HG02678 (cell line): ENCODE results near the gene IGSF21.

Experiments
- ATAC-seq: cut with Tn5 transposase; IDR thresholded peaks from one replicate; pipeline ENCODE4 v1.9.1; 2021; ENCODE audit warnings: mild to moderate bottlenecking, moderate library complexity; ENCODE audit not compliant: unreplicated experiment

Gene IGSF21

DNA sequence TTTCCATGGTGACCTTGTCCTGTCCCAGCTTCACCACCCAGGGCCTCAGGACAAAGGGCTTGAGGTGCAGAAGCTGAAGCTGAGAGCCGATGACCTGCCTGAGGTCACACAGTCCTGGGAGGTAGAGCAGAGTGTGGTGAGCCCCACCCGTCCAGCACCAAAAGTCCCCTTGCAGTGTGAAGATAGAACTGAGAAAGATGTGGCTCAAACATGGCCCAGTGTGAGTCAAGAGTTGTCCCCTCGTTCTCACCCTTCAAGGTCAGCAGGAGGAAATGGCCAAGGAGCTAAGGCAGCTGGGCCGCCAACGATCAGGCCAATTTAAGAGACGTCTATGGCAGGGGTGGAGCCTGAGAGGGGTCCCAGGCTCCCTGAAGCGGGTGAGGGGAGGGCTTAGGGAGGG is 215.7 kb downstream of the IGSF21 start:
- no peak for ATAC-seq

DNA sequence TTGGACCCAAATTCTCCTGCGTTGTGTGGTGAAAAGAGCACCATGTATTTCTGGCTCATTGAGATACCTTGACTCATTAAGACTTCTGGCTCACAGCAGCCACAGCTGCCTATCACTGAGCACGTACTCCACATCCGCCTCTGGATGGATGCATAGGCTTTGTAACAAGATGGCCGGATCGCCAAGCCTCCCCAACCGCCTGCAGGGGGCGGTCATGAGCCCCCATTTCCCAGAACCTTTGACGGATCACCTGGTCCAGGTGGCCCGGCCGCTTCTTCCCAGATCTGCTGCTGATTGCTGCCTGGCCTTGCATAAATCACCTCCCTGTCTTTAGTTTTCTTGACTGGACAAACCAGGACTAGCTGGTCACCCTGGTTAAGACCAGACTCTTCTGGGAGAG is 216.6 kb downstream of the IGSF21 start:
- ATAC-seq = no peak

DNA sequence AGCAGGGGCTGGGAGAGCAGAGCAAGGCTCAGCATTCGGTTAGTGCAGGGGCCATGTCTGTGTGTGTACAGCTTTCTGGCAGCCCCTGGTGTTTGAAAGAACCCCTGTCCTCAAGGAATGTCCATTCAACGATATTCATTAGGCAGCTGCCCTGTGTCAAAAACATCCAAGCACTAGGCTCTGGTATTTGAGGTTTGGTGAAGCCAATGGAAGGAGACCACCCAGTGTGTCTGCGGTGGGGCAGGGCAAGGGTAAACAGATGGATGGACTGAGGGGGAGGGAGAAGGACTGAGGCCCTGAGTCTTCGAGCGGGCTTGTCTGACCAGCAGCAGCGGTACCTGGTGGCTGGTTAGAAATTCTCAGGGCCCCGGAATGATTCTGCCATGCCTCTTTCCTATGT is 217.5 kb downstream of the IGSF21 start:
- no peak for ATAC-seq

DNA sequence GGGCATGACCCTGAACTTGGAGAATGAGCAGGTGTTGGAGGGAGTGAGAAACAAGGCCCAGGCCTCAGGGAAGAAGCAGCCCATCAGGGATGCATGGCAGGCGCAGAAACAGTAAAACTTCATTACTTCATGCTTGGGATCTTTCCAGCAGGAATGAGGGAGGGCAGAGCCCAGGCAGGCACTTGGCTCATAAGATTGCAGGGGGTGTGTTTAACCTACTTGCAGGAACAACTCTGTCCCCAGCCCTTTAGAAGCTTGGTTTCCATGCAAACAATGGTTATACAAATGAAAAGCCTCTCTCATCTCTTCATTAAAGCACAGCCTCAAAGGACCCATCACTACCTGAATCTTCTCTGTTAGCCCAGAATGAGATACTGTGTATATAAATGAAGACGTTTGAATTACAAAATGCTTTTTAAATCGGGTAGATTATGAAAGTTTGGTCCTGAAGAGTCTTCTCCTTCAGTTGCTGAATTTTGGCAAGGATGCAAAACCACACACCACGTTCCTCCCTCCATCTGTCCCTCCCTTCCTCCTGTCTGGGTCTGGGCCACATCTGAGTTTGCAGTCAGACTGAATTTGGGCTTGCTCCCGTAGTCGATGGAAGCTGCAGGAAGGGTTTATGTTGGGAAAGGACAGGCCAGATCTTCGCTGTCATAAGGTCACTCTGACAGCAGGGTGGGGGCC is 218.8 kb downstream of the IGSF21 start:
- no peak for ATAC-seq

DNA sequence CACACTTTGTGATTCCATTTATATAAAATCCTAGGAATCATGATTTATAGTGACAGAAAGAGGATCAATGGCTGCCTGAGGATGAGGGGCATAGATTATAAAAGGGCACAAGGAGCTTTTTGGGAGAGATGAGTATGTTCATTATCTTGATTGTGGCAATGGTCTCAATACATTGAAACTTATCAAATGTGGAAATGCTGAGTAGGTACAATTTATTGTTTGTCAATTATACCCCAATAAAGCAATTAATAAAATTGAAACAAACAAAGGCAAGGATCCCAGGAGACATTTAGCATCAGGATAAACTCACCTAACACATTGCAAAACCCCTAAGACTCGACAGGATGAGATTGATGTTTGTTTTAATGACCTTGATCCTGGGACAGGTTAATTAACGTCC is 220.1 kb downstream of the IGSF21 start:
- no peak for ATAC-seq

DNA sequence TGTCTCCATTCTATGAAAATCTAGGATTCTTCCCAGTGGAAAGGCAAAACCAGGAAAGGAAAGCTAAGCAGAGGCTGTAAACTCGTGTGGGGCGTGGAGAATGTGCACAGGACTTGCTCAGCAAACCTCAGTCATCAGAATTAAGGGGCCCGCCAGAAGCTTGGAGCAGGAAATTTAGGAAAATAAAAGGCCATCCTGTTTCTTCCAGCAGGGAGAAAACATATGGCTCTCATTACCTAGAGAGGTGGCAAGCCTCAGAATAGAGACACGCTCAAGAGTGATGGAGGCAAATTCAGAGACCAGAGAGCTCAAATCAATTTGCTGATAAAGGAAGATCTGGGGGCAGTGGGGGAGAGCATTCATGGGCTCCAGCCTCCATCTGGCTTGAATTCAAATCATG is 221.2 kb downstream of the IGSF21 start:
- ATAC-seq = no peak

DNA sequence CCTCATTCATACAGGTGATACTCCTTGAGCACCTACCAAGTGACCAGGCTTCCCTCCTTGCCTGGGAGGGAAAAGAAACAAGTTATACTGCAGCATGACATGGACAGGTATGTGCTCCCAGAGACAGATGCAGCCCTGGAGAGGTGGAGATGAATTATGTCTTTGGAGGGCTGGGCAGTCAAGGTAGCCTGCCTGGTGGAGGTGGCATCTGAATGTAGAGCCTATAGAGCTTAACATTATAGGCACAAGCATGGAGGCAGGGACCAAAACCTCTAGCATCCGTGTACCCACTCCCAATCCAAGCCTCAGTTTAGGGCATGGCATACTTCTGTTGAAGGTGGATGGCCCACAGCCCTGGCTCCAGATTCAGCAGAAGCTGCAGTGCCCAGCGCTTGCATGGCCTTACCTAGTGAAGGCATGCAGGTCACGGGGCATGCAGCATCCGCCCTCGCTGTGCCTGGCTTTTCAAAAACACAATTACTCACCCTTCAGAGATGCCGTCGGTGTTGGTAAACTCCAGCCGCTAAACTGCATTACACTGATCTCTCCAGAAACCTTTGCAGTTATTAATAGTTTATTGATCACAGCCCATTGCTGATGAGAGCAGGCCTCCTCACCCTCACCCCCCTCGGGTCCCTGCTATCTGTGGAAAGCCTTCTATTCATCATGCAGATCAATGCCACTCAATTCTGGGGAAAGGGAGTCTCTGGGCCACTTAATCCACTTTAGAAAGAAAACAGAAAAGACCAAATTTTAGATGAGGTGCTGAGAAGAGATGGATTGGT is 222.1 kb downstream of the IGSF21 start:
- no peak for ATAC-seq

DNA sequence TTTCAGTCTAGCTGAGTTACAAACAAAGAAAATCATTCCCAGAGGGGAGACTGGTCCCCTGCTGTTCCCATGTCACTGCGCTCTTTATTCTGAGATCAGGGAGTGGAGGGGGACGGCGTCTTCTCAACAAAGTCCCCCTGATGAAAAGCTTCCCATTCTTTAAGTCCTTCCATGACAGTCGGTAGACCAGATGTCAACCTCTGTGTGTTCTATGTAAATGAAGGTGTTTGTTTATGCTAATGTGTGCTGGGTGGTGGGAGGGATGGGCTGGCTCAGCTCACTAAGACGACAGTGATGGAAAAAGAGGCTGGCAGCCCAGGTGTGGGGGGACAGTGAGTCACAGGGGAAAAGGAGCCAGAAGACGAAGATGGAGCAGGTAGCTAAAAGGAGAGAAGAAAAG is 225.0 kb downstream of the IGSF21 start:
- no peak for ATAC-seq

DNA sequence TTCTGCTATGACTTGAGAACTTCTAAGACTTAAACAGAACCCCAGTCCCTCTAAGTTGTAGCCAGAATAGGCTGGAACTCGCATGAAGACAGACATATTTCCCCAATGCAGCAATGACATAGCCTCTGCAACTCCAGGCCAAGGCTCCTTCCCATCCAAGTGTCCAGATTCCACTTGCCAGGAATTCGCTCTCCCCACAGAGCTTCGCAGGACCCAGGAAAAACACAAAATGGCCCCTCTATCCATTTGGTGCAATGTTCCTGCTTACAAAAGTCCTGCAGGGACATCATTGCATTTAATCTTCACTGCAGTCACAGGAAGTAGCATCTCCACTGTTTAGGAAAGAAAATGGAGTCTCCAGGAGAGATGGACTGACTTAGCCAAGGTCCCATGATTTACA is 225.6 kb downstream of the IGSF21 start:
- no peak for ATAC-seq

DNA sequence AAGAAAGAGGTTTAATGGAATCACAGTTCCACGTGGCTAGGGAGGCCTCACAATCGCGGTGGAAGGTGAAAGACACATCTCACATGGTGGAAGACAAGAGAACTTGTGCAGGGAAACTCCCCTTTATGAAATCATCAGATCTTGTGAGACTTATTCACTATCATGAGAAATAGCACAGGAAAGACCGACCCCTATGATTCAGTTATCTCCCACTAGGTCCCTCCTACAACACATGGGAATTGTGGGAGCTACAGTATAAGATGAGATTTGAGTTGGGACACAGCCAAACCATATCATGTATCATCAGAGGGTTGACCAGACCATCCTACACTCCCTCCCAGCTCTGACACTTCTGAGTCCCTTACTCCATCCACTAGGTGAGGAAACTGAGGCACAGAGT is 229.2 kb downstream of the IGSF21 start:
- ATAC-seq = no peak

DNA sequence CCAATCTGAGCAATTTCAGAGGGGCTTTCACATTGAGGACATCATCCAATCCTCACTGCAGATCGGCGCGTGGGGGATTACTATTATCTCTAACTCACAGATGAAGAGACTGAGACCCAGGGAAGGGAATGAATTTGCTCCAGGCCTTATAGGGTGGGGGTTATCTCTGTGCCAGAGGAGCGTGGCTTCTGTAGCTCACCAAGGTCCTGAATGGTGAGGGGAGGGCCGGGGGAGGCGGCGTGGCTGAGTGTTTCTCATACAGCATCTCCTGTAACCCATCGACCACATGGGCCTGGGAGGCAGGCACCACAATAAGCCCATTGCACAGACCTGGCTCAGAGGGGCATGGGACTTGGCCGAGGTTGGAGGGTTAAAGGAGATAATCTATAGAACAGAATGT is 230.2 kb downstream of the IGSF21 start:
- no peak for ATAC-seq

DNA sequence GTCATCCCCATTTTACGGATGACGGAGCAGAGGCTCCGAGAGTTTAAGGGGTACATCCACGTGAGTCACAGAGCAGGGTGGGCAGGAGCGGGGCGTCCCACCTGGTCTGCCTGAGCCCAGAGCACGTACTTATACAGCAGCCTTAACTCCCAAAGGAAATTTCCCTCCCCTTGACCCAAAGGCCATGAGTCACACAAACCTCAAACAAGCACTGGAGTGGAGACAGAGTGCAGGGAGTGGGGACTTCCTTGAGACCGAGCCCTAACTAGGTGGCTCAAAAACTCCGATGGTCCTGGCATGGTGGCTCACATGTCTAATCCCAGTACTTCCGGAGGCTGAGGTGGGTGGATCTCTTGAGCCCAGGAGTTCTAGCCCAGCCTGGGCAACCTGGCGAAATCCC is 231.6 kb downstream of the IGSF21 start:
- ATAC-seq = no peak

DNA sequence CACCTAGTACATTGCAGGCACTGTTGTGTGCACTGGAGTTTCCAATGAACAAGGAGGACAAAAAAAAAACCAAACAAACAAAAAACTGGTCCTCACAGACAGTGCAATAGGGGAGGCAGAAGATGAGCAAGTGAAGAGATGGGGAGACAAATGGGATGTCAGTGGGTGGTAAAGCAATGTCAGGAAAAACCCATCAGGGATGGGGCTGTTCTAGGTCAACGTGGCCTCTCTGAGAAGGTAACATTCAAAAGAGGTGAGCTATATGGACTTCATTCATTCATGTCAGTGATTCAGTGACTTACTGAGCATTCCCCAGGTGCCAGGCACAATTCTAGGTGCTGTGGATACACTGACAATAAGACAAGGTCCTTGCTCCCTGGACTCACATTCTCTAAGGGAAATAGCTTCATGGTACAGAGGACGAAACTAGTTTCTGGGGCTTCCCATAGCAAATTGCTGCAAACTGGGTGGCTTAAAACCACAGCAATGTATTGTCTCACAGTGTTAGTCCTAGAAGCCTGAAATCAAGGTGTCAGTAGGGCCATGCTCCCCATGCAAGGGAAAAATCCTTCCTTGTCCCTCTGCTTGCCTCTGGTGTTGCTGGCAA is 232.7 kb downstream of the IGSF21 start:
- no peak for ATAC-seq

DNA sequence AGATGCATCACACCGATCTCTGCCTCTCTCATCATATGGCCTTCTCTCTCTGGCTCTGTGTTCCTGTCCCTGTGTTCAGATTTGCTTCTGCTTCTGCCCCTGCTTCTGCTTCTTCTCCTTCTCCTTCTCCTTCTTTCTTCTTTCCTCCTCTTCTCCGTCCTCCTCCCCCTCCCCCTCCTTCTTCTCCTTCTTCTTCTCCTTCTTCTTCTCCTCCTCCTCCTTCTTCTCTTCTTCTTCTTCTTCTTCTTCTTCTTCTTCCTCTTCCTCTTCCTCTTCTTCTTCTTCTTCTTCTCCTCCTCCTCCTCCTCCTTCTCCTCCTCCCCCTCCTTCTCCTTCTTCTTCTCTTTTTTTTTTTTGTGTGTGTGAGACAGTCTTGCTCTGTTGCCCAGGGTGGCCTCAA is 233.2 kb downstream of the IGSF21 start:
- no peak for ATAC-seq

DNA sequence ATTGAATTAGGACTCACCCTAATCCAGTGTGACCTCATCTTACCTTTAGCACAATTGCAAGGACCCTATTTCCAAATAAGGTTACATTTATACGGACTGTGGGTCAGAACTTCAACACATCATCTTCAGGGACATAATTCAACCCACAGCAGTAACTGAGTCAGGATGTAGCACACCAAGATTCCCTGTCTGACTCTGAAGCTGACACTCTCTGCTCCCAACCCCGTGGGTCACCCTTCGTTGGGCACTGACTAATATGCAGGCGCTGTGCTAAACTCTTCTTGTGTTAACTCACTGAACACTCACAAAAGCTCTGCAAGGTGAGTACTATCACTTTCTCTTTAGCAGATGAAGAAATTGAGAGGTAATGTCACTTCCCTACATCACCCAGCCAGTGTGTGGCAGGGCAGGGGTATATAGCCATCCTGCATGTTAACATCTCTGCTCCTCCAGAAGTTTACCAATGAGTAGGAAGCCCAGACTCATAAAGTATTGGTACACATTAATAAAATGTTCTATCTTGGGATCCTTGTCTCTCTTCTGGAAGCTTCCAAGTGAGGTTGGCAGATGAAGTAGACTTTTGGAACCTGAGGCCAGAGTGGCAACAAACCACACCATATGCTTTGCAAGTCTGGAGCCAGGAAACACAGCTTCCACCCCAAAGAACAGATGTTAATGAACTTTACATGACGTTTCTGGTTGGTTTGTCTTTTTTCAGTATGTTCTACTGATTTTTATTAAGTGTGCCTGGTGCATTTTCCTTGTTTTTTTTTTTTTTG is 233.9 kb downstream of the IGSF21 start:
- ATAC-seq = no peak

DNA sequence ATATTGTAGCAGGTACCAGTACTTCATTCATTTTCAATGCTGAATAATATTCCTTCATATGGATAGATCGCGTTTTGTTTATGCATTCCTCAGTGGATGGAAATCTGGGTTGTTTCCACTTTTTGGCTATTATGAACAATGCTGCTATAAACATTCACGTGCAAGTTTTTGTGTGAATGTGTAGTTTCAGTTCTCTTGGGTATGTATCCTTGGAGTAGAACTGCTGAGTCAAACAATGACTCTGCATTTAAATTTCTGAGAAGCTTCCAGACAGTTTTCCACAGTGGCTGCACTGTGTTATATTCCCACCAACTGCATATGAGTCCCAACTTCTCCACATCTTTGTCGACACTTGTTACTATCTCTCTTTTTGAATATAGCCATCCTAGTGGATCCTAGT is 235.1 kb downstream of the IGSF21 start:
- ATAC-seq = no peak

DNA sequence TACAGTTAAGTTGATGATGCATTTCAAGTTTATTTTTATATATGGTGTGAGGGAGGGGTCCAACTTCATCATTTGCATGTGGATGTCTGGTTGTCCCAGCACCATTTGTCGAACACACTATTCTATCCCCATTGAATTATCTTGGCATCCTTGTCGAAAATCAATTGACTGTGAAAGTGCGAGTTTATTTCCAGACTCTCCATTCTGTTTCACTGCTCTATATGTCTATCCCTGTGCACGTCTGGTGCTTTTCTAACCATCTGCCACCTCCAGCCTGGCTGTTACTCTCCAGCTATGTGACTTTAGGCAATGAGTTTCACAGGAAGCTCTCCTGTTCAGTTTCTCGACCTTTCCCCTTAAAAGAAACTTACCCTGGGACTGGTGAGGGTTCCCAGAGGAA is 236.0 kb downstream of the IGSF21 start:
- no peak for ATAC-seq

DNA sequence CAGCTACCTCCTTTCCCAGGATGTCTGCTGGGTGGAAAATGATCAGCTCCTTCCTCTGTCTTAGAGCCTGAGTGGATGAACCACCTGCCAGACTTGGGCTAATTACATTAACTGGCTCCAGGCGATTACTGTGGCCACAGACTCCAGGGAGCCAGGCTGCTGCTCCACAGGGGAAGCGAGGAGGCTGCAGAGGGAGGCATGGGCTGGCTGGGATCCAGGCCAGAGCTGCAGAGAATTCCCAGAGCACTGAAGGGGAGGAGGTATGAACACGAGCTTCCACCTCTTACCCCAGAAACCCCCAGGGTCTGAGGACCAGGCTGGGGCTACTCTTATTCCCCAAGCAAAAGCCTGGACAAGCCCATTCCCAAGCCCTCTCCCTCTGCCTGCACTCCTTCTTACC is 237.2 kb downstream of the IGSF21 start:
- ATAC-seq = no peak

DNA sequence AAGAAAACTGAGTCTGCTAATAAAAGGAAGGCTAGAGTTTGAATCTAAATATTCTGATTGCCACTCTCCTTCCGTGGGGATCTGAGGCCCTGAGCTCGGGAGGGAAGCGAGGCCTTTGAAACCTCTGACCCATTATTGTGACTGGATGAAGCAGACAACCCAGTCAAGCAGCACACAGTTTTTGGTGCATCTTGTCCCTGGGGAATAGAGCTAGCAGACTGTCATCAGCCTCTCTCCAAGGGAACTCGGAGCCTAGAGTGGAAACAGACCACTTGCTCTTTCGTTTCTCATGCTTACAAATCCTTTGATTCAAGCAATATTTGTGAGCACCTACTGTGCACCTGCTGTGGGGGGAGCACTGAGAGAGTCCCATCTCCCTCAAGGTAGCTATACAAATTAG is 240.0 kb downstream of the IGSF21 start:
- ATAC-seq = no peak

DNA sequence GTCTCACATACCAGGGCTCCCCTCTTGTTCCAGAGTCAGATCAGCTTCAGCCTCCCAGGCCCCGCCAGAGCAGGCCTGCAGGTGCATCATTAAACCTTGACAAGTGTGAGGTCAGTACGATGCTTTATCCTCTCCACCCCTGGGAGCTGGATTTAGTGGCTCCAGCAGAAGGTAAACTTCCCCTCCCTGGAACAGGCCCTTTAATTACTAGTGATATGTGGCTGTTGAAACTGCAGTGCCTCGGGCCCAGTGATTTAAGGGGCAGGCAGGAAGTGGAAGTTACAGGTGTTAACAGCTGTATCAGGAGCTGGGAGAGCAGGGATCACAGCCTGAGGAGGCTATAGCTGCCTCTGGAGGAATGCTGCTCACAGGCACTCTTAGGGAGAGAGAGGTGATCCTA is 240.8 kb downstream of the IGSF21 start:
- no peak for ATAC-seq

DNA sequence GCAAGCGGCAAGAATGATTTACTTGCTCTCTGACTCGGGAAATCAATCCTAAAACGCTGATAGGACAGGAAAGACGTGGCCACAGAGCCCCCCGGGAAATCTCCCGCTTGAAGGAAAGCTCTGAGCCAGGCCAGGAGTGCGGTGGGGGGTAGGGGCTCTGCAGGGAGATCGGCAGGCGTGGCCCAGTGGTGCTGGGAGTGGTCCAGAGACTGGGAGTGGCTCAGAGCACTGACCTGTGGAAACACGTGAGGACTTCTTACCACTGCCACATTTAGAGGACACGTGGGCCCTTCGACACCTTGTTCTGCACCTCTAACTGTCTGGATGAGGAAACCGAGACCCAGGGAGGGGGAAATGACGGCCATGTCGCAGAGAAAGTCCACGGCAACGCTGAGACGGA is 243.1 kb downstream of the IGSF21 start:
- no peak for ATAC-seq

DNA sequence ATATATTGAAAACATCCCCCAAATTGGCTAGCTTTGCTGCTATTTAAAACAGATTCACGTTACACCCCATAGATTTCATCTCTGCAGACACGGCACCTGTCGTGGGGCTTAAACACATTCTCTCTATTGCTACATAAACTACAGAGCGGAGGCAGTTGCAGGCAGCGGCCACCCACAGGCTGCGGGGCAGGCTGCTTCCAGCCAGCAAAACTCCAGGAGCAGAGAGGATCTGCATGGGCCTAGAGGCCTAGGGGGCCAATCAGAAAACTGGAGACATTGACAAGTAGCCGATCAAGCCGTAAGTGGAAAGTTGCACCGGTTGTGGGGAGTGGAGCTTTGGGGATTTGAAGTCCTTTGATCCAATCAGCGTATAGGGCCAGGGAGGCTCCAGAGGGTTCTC is 244.1 kb downstream of the IGSF21 start:
- no peak for ATAC-seq
